ENCODE results near the gene ATG13. TPM values are rescaled to one million over a fixed set of nuclear protein-coding genes. Genes with fewer than 3 reads are reported as not detected.

Gene ATG13
- total RNA-seq, 2 experiments from 2014 or later: 46.4 to 53.2 TPM

DNA sequence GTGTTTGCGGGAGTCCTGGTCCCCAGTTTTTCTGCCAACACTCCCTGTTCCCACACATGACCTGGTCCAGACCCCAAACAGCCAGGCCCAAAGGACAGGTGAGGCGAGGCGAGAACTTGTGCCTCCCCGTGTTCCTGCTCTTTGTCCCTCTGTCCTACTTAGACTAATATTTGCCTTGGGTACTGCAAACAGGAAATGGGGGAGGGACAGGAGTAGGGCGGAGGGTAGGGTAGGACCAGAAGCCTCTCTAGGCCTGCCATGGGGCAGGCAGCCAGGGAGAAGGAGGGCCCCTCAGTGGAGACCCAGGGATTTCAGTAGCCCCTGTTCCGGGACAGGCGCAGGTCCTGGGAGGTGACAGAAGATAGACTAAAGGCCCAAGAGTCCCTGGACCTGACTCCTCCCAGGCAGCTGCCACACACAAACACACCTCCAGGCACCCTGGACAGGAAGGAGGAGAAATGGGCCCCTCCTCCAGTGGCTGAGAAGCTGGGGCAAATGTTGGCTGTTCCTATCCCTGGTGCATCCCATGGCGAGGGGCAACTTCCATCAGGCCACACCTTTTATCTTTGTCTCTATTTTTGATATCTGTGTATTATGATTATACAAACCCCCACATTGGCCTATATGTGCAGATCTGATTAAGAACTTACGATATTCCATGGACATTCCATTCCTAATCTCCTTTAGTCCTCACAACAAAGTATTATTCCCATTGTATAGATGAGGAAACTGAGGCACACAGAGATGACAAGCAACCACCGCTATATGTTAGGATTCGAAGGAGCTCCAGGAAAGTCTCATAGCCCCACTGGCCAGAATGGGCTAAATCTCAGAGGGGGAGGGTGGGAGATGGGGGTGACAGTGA lies 101.0 kb downstream of the ATG13 start:
- H3K27ac ChIP-seq (ENCODE audit: low read depth, low read length, poor library complexity, severe bottlenecking): no peak overlapping the region
- H3K79me2 ChIP-seq (ENCODE audit: insufficient read depth, low read depth, low read length): no peaks in the 10 kb centered on the region
- H3K4me1 ChIP-seq (ENCODE audit: insufficient read depth, low read length, poor library complexity, severe bottlenecking): peaks cover 8% of the 10 kb centered on the region
- ChIA-PET POLR2A (interaction anchor here (0.7 kb wide), 1 partner anchor 9 kb away, joined by 3 read pairs; no protein-coding TSS in a partner anchor), CTCF (ENCODE audit: unreplicated experiment) (interaction anchor here (1.0 kb wide), 1 partner anchor 736 kb away, joined by 6 read pairs; no protein-coding TSS in a partner anchor)
- BruUV-seq (replicated peaks): no TSS peak
- no peaks in the 10 kb centered on the region for H3K9me2 ChIP-seq (ENCODE audit: insufficient read depth, low read length)
- no peak overlapping the region for H3K4me3 ChIP-seq (ENCODE audit: low read depth, low read length, poor library complexity, severe bottlenecking)
- no peaks in the 10 kb centered on the region for H3K36me3 ChIP-seq (ENCODE audit: insufficient read depth, low read length)
- no peak overlapping the region for H3K4me2 ChIP-seq (ENCODE audit: low read length)
- peak; percentile 34 for DNase-seq (ENCODE audit: low spot score)
- H3K9me3 ChIP-seq (ENCODE audit: low read length): no peaks in the 10 kb centered on the region
- H4K20me1 ChIP-seq (ENCODE audit: insufficient read depth, low read length): no peaks in the 10 kb centered on the region
- peak overlapping the region; percentile 41 for H2AFZ ChIP-seq (ENCODE audit: low read length)
- intact Hi-C loops (cut with micrococcal nuclease; ENCODE audit: unreplicated experiment): no loop called here
- TF ChIP-seq, protein P1, sequence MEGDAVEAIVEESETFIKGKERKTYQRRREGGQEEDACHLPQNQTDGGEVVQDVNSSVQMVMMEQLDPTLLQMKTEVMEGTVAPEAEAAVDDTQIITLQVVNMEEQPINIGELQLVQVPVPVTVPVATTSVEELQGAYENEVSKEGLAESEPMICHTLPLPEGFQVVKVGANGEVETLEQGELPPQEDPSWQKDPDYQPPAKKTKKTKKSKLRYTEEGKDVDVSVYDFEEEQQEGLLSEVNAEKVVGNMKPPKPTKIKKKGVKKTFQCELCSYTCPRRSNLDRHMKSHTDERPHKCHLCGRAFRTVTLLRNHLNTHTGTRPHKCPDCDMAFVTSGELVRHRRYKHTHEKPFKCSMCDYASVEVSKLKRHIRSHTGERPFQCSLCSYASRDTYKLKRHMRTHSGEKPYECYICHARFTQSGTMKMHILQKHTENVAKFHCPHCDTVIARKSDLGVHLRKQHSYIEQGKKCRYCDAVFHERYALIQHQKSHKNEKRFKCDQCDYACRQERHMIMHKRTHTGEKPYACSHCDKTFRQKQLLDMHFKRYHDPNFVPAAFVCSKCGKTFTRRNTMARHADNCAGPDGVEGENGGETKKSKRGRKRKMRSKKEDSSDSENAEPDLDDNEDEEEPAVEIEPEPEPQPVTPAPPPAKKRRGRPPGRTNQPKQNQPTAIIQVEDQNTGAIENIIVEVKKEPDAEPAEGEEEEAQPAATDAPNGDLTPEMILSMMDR (conservative IDR thresholded peaks at IDR 0.05; ENCODE audit: low read length): no peak
- no peak for TF ChIP-seq EZH2phosphoT487 (IDR thresholded peaks at IDR 0.05; ENCODE audit: borderline replicate concordance, low read depth, low read length)

DNA sequence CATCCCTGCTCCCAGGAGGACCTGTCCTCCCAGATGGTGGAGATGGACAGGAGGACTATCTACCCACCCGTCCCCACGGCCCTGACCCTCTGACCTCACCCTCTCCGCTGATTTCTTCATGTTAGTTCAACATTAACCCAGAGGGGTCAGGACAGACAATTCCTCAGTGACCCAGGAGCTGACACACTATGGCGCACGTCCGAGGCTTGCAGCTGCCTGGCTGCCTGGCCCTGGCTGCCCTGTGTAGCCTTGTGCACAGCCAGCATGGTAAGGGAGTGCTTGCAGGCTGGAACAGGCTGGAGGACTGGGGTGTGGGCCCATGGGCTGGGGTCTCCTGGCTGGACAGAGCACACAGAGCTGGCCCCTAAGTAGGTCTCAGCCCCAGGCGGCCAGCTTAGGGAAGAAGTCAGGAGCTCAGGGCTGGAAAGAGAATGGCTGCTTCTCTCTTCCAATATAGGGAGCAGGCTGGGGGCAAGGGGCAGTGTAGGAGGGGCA lies 101.7 kb downstream of the ATG13 start, which contains the start of gene F2:
TSS of gene F2 (plus strand) at position 166 of the 495 bp plus-strand sequence. CDS start at position 189, 23 bp downstream.
- ChIA-PET CTCF (ENCODE audit: unreplicated experiment) (interaction anchor here (1.0 kb wide), 1 partner anchor 735 kb away, joined by 6 read pairs; no protein-coding TSS in a partner anchor), POLR2A (interaction anchor here (0.7 kb wide), 1 partner anchor 8 kb away, joined by 3 read pairs; no protein-coding TSS in a partner anchor)
- TF ChIP-seq, protein P1 (conservative IDR thresholded peaks at IDR 0.05; ENCODE audit: low read length): no peak
- no peak for TF ChIP-seq EZH2phosphoT487 (IDR thresholded peaks at IDR 0.05; ENCODE audit: borderline replicate concordance, low read depth, low read length)
- Histone ChIP-seq H3K9me2 (ENCODE audit: insufficient read depth, low read length) (no peaks in the 10 kb centered on the region), H3K79me2 (ENCODE audit: insufficient read depth, low read depth, low read length) (no peaks in the 10 kb centered on the region), H3K9me3 (ENCODE audit: low read length) (no peaks in the 10 kb centered on the region), H3K4me2 (ENCODE audit: low read length) (no peak within 1 kb of the TSS), H3K4me3 (ENCODE audit: low read depth, low read length, poor library complexity, severe bottlenecking) (no peak within 1 kb of the TSS), H3K4me1 (ENCODE audit: insufficient read depth, low read length, poor library complexity, severe bottlenecking) (peaks cover 12% of the 10 kb centered on the region), H3K27ac (ENCODE audit: low read depth, low read length, poor library complexity, severe bottlenecking) (no peak within 1 kb of the TSS), H4K20me1 (ENCODE audit: insufficient read depth, low read length) (no peaks in the 10 kb centered on the region), H3K36me3 (ENCODE audit: insufficient read depth, low read length) (no peaks in the 10 kb centered on the region), H2AFZ (ENCODE audit: low read length) (peak within 1 kb of the TSS; percentile 60)
- BruUV-seq (replicated peaks): no TSS peak
- intact Hi-C loops (cut with micrococcal nuclease; ENCODE audit: unreplicated experiment): no loop called here
- no peak for DNase-seq (ENCODE audit: low spot score)
